IMR-90 (cell line): Measurements from ENCODE around the gene BRIP1. TPM values are rescaled to one million over a fixed set of nuclear protein-coding genes. Genes with fewer than 3 reads are reported as not detected.

Experiments used
- ATAC-seq: fragments of 200-7000 bp; cut with Tn5 transposase; 2 replicates; pipeline ENCODE4 v1.9.1; 2020; ENCODE audit warnings: low read depth, mild to moderate bottlenecking, moderate library complexity
- BruUV-seq: library from RNA; stranded (reverse); fragments of 400-500 nt; replicated peaks from 2 replicates; lab custom pipeline; 2021; lab: Mats Ljungman, UMichigan
- CTCF ChIA-PET: fragments of 300-600 bp; formaldehyde crosslinking; extraction: SDS; loops from one replicate; lab custom pipeline; 2021; ENCODE audit warnings: antibody characterized with exemption; lab: Yijun Ruan, JAX
- POLR2A ChIA-PET: fragments of 300-600 bp; sonication (Branson Sonifier 250); formaldehyde crosslinking; loops from one replicate; lab custom pipeline; 2022; ENCODE audit warnings: antibody characterized with exemption; ENCODE audit not compliant: unreplicated experiment; lab: Charles Lee
- DNase-seq: peaks from one replicate; pipeline ENCODE4 v3.0.0; 2013
- H2AFZ ChIP-seq: replicated peaks from 2 replicates; pipeline ENCODE3; 2013; ENCODE audit warnings: low read length, mild to moderate bottlenecking; ENCODE audit not compliant: poor library complexity
- H2AK5ac ChIP-seq: 2 replicates; pipeline ENCODE4 v1.6.1; 2013; ENCODE audit warnings: low read depth, low read length, inconsistent platforms
- H2AK9ac ChIP-seq: replicated peaks from 2 replicates; pipeline ENCODE3; 2013; ENCODE audit warnings: mild to moderate bottlenecking, low read depth, low read length, moderate library complexity; ENCODE audit not compliant: poor library complexity
- H2BK120ac ChIP-seq: 2 replicates; pipeline ENCODE4 v1.6.1; 2013; ENCODE audit warnings: low read depth, low read length, inconsistent platforms
- H2BK15ac ChIP-seq: 3 replicates; pipeline ENCODE4 v1.6.1; 2013; ENCODE audit warnings: low read depth, low read length, inconsistent platforms
- H2BK20ac ChIP-seq: 2 replicates; pipeline ENCODE4 v1.6.1; 2013; ENCODE audit warnings: low read depth, mild to moderate bottlenecking, inconsistent platforms, low read length, moderate library complexity
- H2BK5ac ChIP-seq: 2 replicates; pipeline ENCODE4 v1.6.1; 2013; ENCODE audit warnings: mild to moderate bottlenecking, low read depth, low read length, inconsistent platforms; ENCODE audit not compliant: poor library complexity, severe bottlenecking
- H3K14ac ChIP-seq: replicated peaks from 2 replicates; pipeline ENCODE4 v1.6.1; 2013; ENCODE audit warnings: low read depth, low read length, inconsistent platforms
- H3K18ac ChIP-seq: 2 replicates; pipeline ENCODE4 v1.6.1; 2013; ENCODE audit warnings: low read depth, low read length, control low read depth
- H3K23ac ChIP-seq: 2 replicates; pipeline ENCODE4 v1.6.1; 2013; ENCODE audit warnings: low read depth, low read length, inconsistent platforms
- H3K27ac ChIP-seq: 2 replicates; pipeline ENCODE4 v1.5.1; 2013; ENCODE audit warnings: mild to moderate bottlenecking, control low read depth, low read length; ENCODE audit not compliant: insufficient read depth
- H3K27me3 ChIP-seq: 2 replicates; pipeline ENCODE4 v1.6.1; 2013; ENCODE audit warnings: low read length; ENCODE audit not compliant: control insufficient read depth, insufficient read depth
- H3K36me3 ChIP-seq: 2 replicates; pipeline ENCODE4 v1.6.1; 2013; ENCODE audit warnings: low read length, mixed read lengths; ENCODE audit not compliant: control insufficient read depth, insufficient read depth
- H3K4ac ChIP-seq: 2 replicates; pipeline ENCODE4 v1.6.1; 2013; ENCODE audit warnings: low read depth, low read length, inconsistent platforms
- H3K4me1 ChIP-seq: 2 replicates; pipeline ENCODE4 v1.6.1; 2013; ENCODE audit warnings: low read length, mixed read lengths; ENCODE audit not compliant: control insufficient read depth, insufficient read depth
- H3K4me2 ChIP-seq: 2 replicates; pipeline ENCODE4 v1.6.1; 2013; ENCODE audit warnings: low read depth, mild to moderate bottlenecking, control low read depth, low read length, moderate library complexity
- H3K4me3 ChIP-seq: 2 replicates; pipeline ENCODE4 v1.5.1; 2013; ENCODE audit warnings: low read depth, mild to moderate bottlenecking, control low read depth, low read length, moderate library complexity; ENCODE audit not compliant: insufficient read depth
- H3K56ac ChIP-seq: 2 replicates; pipeline ENCODE4 v1.6.1; 2013; ENCODE audit warnings: low read length, inconsistent platforms; ENCODE audit not compliant: insufficient read depth; ENCODE audit errors: extremely low read depth
- H3K79me1 ChIP-seq, 2 experiments: 2 replicates each; pipeline ENCODE4 v1.6.1; 2013; ENCODE audit warnings: low read length in 2 of 2, inconsistent platforms in 1 of 2, low read depth in 1 of 2
- H3K9ac ChIP-seq: 2 replicates; pipeline ENCODE4 v1.6.1; 2013; ENCODE audit warnings: low read depth, low read length, control low read depth
- H3K9me1 ChIP-seq: 2 replicates; pipeline ENCODE4 v1.6.1; 2013; ENCODE audit warnings: low read length, inconsistent platforms; ENCODE audit not compliant: insufficient read depth
- H3K9me3 ChIP-seq: 2 replicates; pipeline ENCODE4 v1.6.1; 2013; ENCODE audit warnings: low read length; ENCODE audit not compliant: control insufficient read depth, insufficient read depth
- H4K20me1 ChIP-seq: 2 replicates; pipeline ENCODE4 v1.6.1; 2013; ENCODE audit warnings: low read length, inconsistent platforms; ENCODE audit not compliant: insufficient read depth
- H4K5ac ChIP-seq: 2 replicates; pipeline ENCODE4 v1.6.1; 2013; ENCODE audit warnings: mild to moderate bottlenecking, low read depth, low read length, control low read depth
- H4K8ac ChIP-seq, 2 experiments: 2 replicates each; pipeline ENCODE4 v1.6.1; 2013; ENCODE audit warnings: low read depth in 2 of 2, low read length in 2 of 2, control low read depth in 1 of 2, inconsistent platforms in 1 of 2
- H4K91ac ChIP-seq: 2 replicates; pipeline ENCODE4 v1.6.1; 2013; ENCODE audit warnings: low read depth, low read length, inconsistent platforms; ENCODE audit not compliant: insufficient read depth
- BHLHE40 ChIP-seq: fragments of 150-350 bp; IDR thresholded peaks from 2 replicates; pipeline ENCODE4 v1.6.1; 2016; ENCODE audit warnings: mild to moderate bottlenecking, low read depth, low read length
- CEBPB ChIP-seq: IDR thresholded peaks from 2 replicates; pipeline ENCODE4 v1.6.1; 2012; ENCODE audit warnings: low read depth, low read length, improper control_type of control experiment
- CHD1 ChIP-seq: IDR thresholded peaks from 2 replicates; pipeline ENCODE4 v1.6.1; 2012; ENCODE audit warnings: low read depth, low read length, improper control_type of control experiment
- CTCF ChIP-seq: conservative IDR thresholded peaks from 2 replicates; pipeline ENCODE4 v1.5.1; 2012; ENCODE audit warnings: mild to moderate bottlenecking, low read depth, low read length, improper control_type of control experiment
- ELK1 ChIP-seq: fragments of 150-350 bp; IDR thresholded peaks from 2 replicates; pipeline ENCODE4 v1.6.1; 2016; ENCODE audit warnings: low read depth, mild to moderate bottlenecking, low read length, moderate library complexity, borderline replicate concordance
- FOS ChIP-seq: fragments of 150-350 bp; IDR thresholded peaks from 2 replicates; pipeline ENCODE4 v1.6.1; 2016; ENCODE audit warnings: low read depth, low read length
- MAFK ChIP-seq: IDR thresholded peaks from 2 replicates; pipeline ENCODE4 v1.6.1; 2012; ENCODE audit warnings: low read depth, low read length, improper control_type of control experiment
- MAZ ChIP-seq: IDR thresholded peaks from 2 replicates; pipeline ENCODE4 v1.6.1; 2012; ENCODE audit warnings: low read depth, mild to moderate bottlenecking, low read length, improper control_type of control experiment, moderate library complexity, borderline replicate concordance
- MXI1 ChIP-seq: IDR thresholded peaks from 2 replicates; pipeline ENCODE4 v1.6.1; 2012; ENCODE audit warnings: low read depth, mild to moderate bottlenecking, low read length, moderate library complexity, borderline replicate concordance
- NFE2L2 ChIP-seq: fragments of 150-350 bp; IDR thresholded peaks from 2 replicates; pipeline ENCODE4 v1.6.1; 2016; ENCODE audit warnings: low read depth, mild to moderate bottlenecking, low read length
- POLR2A ChIP-seq: IDR thresholded peaks from 2 replicates; pipeline ENCODE4 v1.6.1; 2012; ENCODE audit warnings: mild to moderate bottlenecking, low read depth, low read length
- RAD21 ChIP-seq: IDR thresholded peaks from 2 replicates; pipeline ENCODE4 v1.6.1; 2012; ENCODE audit warnings: low read length, improper control_type of control experiment
- RCOR1 ChIP-seq: IDR thresholded peaks from 2 replicates; pipeline ENCODE4 v1.6.1; 2012; ENCODE audit warnings: mild to moderate bottlenecking, low read length, improper control_type of control experiment; ENCODE audit not compliant: insufficient replicate concordance
- RFX5 ChIP-seq: IDR thresholded peaks from 2 replicates; pipeline ENCODE4 v1.8.0; 2012; ENCODE audit warnings: low read depth, mild to moderate bottlenecking, low read length, moderate library complexity
- SMC3 ChIP-seq: fragments of 150-350 bp; IDR thresholded peaks from 2 replicates; pipeline ENCODE4 v1.6.1; 2016; ENCODE audit warnings: low read depth, mild to moderate bottlenecking, antibody characterized with exemption, low read length, moderate library complexity
- USF2 ChIP-seq: fragments of 150-350 bp; IDR thresholded peaks from 2 replicates; pipeline ENCODE4 v1.6.1; 2017; ENCODE audit warnings: mild to moderate bottlenecking, antibody characterized with exemption, low read length, low read depth
- WGBS, 2 experiments: methylation state at CpG; one replicate each; pipeline versions ENCODE4 v1.1.5 to v1.1.7; 2013; ENCODE audit warnings: missing lambda C conversion rate in 2 of 2; ENCODE audit not compliant: insufficient read length in 1 of 2; ENCODE audit errors: extremely low coverage in 2 of 2; 5-methylcytosine and 5-hydroxymethylcytosine counted together
- dilution Hi-C: fragments of 300-500 bp; cut with HindIII; formaldehyde crosslinking; loops from one replicate; pipeline ENCODE4 v1.14.3; 2018; ENCODE audit warnings: low sequenced_read_pairs; ENCODE audit not compliant: unreplicated experiment
- in situ Hi-C: fragments of 300-500 bp; cut with MboI; formaldehyde crosslinking; loops from 3 replicates; pipeline ENCODE4 v1.14.3; 2019; ENCODE audit warnings: low sequenced_read_pairs, inconsistent platforms, mixed read lengths
- intact Hi-C: fragments of 100-400 bp; cut with micrococcal nuclease; formaldehyde crosslinking; loops from 2 replicates; pipeline ENCODE4 v1.10.0; 2022
- polyA plus RNA-seq, 3 experiments: library from polyadenylated mRNA; depleted of rRNA; stranded (reverse); fragments of >200 nt; gene quantifications; 2 replicates each; pipeline ENCODE4 v1.2.3, GENCODE V29; 2012; ENCODE audit warnings: low replicate concordance in 1 of 3
- total RNA-seq: library from RNA; depleted of rRNA; stranded (reverse); fragments of >200 nt; gene quantifications from 2 replicates; pipeline ENCODE4 v1.2.3, GENCODE V29; 2012

The BRIP1 gene
- total and polyA plus RNA-seq, 2 of the 4 experiments (the other 2 are of a cell fraction): 6.1 to 19.7 TPM

- H4K5ac ChIP-seq: no peak overlapping the region
- ATAC-seq (peak; percentile 40; the same call in 1 of the 2 replicates), DNase-seq (no peak)
- H2BK15ac ChIP-seq: no peak overlapping the region
- no peaks in the 10 kb centered on the region for H3K9me3 ChIP-seq
- H3K36me3 ChIP-seq: peaks cover 6% of the 10 kb centered on the region; the same call in 1 of the 2 replicates
- H3K79me1 ChIP-seq: peaks cover 9 to 27% of the 10 kb centered on the region in 2 experiments; a peak in 3 of 4 replicates
- no peaks in the 10 kb centered on the region; the same call in none of the 2 replicates for H3K9me1 ChIP-seq
- H3K4ac ChIP-seq: no peak overlapping the region
- in situ Hi-C loops (loop anchor here (10.0 kb wide), 1 partner anchor 424 kb away; no protein-coding TSS in a partner anchor), dilution Hi-C loops (no loop called here), intact Hi-C loops (no loop called here)
- H3K56ac ChIP-seq: no peak overlapping the region
- H4K20me1 ChIP-seq: no peaks in the 10 kb centered on the region; the same call in 1 of the 2 replicates
- H3K18ac ChIP-seq: no peak overlapping the region
- H2AFZ ChIP-seq: no peak overlapping the region
- ChIA-PET POLR2A (no interaction called here), CTCF (no interaction called here)
- H3K23ac ChIP-seq: no peak overlapping the region
- no peak overlapping the region for H4K8ac ChIP-seq
- no peaks in the 10 kb centered on the region for H3K27me3 ChIP-seq
- no peak overlapping the region for H2AK9ac ChIP-seq
- no peak for TF ChIP-seq RFX5
- TF ChIP-seq BHLHE40: no peak
- TF ChIP-seq CHD1: no peak
- TF ChIP-seq SMC3: no peak
- TF ChIP-seq MXI1: no peak
- no peak for TF ChIP-seq POLR2A
- TF ChIP-seq MAFK: no peak
- TF ChIP-seq RAD21: no peak
- no peak for TF ChIP-seq MAZ
- no peak for TF ChIP-seq RCOR1
- no peak for TF ChIP-seq CTCF
- TF ChIP-seq ELK1: no peak
- no peak for TF ChIP-seq CEBPB
- TF ChIP-seq NFE2L2: no peak
- TF ChIP-seq USF2: no peak
- TF ChIP-seq FOS: no peak
- H2BK5ac ChIP-seq: peak overlapping the region; percentile 5
- no peak overlapping the region for H3K4me2 ChIP-seq
- H2AK5ac ChIP-seq: no peak overlapping the region
- H3K14ac ChIP-seq: no peak overlapping the region
- H4K91ac ChIP-seq: no peak overlapping the region
- no peak overlapping the region for H3K27ac ChIP-seq
- no peak overlapping the region for H3K4me3 ChIP-seq
- no CpG with 5 or more reads among the region's 2 CpGs for WGBS, 2 experiments
- H3K9ac ChIP-seq: no peak overlapping the region
- H2BK20ac ChIP-seq: no peak overlapping the region
- no TSS peak for BruUV-seq
- H3K4me1 ChIP-seq: no peaks in the 10 kb centered on the region
- H2BK120ac ChIP-seq: no peak overlapping the region
These were observed 14.4 kb downstream of the BRIP1 start for GRCh38 chr17:61848896-61849295.
